PFSK-1 (cell line): ENCODE data around the gene MEST.

Experiments used
- FOXP2 ChIP-seq: optimal IDR thresholded peaks from 2 replicates; pipeline ENCODE3; 2011; ENCODE audit warnings: borderline replicate concordance, control low read depth, inconsistent platforms; ENCODE audit not compliant: insufficient read depth; ENCODE audit errors: extremely low read length, extremely low read depth
- POLR2AphosphoS5 ChIP-seq: IDR thresholded peaks from 2 replicates; pipeline ENCODE4 v1.6.1; 2012; ENCODE audit warnings: low read depth, mild to moderate bottlenecking, control low read depth, low read length, moderate library complexity
- REST ChIP-seq, 2 experiments: IDR thresholded peaks; 2 replicates each; pipeline versions ENCODE4 v1.6.1 to v1.8.0; 2011 to 2012; ENCODE audit warnings: low read depth in 2 of 2, low read length in 2 of 2, control low read depth in 1 of 2, inconsistent platforms in 1 of 2, mild to moderate bottlenecking in 1 of 2, moderate library complexity in 1 of 2; ENCODE audit not compliant: insufficient read depth in 1 of 2
- SIN3A ChIP-seq: IDR thresholded peaks from 2 replicates; pipeline ENCODE4 v1.6.1; 2012; ENCODE audit warnings: mild to moderate bottlenecking, low read length, moderate library complexity, borderline replicate concordance; ENCODE audit not compliant: insufficient read depth
- TAF1 ChIP-seq: IDR thresholded peaks from 2 replicates; pipeline ENCODE4 v1.6.1; 2012; ENCODE audit warnings: low read length, control low read depth, borderline replicate concordance; ENCODE audit not compliant: insufficient read depth

The MEST gene

GRCh38 chr7:130488392-130489139, 3.3 kb upstream of the MEST start:
- no peak for TF ChIP-seq REST (IDR thresholded peaks at IDR 0.05; ENCODE audit: insufficient read depth in 1 of 2, low read depth in 2 of 2, low read length in 2 of 2)
- TF ChIP-seq FOXP2 = no peak
- no peak for TF ChIP-seq SIN3A
- TF ChIP-seq TAF1 = no peak
- TF ChIP-seq POLR2AphosphoS5 = no peak

DNA sequence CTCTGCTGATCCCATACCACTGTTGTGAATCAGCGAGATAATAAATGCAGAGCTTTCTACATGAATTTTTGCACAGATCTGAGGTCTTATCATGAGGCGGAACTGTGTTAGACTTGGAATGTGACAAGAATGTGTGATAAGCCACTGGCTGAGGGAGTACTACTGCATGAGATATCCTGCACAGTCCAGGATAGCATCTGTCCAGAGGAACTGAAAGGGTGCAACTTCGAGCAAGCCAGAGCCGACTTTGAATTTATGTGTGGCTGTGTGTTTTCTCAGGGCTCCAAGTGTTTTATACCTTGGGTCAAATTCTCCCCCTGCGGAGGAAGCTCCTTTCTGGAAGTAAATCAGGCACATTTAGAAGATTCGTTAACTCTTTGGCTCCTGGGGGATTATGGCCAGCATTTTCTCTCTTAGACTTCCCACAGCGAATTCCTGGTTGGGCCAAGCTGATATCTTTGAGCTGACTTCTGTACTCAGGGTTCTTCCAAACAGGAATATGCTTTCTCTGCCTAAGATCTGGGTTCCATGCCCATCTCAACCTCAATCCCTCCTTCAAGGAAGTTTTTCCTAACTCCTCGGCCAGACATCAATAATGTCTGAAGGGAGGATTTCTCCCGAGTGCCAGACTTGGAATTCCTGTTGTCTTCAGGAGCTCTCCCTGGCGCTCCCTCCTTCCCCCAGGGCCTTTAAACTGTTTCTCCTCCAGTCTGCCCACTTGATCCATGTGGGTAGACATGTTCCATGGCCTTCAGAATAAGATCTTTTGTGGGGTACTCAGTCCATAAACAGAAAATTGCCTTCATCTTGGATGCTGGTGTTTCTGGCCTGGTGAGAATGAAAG, 2.5 kb upstream of the MEST start:
- TF ChIP-seq REST (IDR thresholded peaks at IDR 0.05; ENCODE audit: insufficient read depth in 1 of 2, low read depth in 2 of 2, low read length in 2 of 2) (no peak), TAF1 (no peak), SIN3A (no peak), FOXP2 (no peak), POLR2AphosphoS5 (no peak)

- TF ChIP-seq SIN3A = no peak
- TF ChIP-seq FOXP2 = no peak
- TF ChIP-seq REST (IDR thresholded peaks at IDR 0.05; ENCODE audit: insufficient read depth in 1 of 2, low read depth in 2 of 2, low read length in 2 of 2) = no peak
- no peak for TF ChIP-seq TAF1
- no peak for TF ChIP-seq POLR2AphosphoS5
Measured at GRCh38 chr7:130490311-130490791, 1.5 kb upstream of the MEST start.

- TF ChIP-seq SIN3A (no peak), POLR2AphosphoS5 (no peak), FOXP2 (no peak), TAF1 (no peak), REST (IDR thresholded peaks at IDR 0.05; ENCODE audit: insufficient read depth in 1 of 2, low read depth in 2 of 2, low read length in 2 of 2) (no peak)
Measured at GRCh38 chr7:130490888-130491804, 739 bp upstream of the MEST start.
